Measurements from ENCODE around the gene MVB12B.

Gene MVB12B

GRCh38 chr9:126341902-126342301, 15.3 kb downstream of the MVB12B start:
- H3K27me3 ChIP-seq (replicated peaks; ENCODE audit: control insufficient read depth, insufficient read depth, low read length) = peaks cover 2% of the 10 kb centered on the region
- no peaks in the 10 kb centered on the region for H3K36me3 ChIP-seq (ENCODE audit: control insufficient read depth, insufficient read depth, low read length)
- no peak for TF ChIP-seq CTCF (IDR thresholded peaks at IDR 0.05; ENCODE audit: insufficient read depth, low read length, poor library complexity, severe bottlenecking)
- no peak overlapping the region for H3K4me3 ChIP-seq (replicated peaks; ENCODE audit: low read depth, low read length)
- DNase-seq (ENCODE audit: extremely low read depth, insufficient read length) = no peak

- no peaks in the 10 kb centered on the region for H3K36me3 ChIP-seq (ENCODE audit: control insufficient read depth, insufficient read depth, low read length)
- H3K4me3 ChIP-seq (replicated peaks; ENCODE audit: low read depth, low read length) = no peak overlapping the region
- H3K27me3 ChIP-seq (replicated peaks; ENCODE audit: control insufficient read depth, insufficient read depth, low read length) = peaks cover 2% of the 10 kb centered on the region
- no peak for TF ChIP-seq CTCF (IDR thresholded peaks at IDR 0.05; ENCODE audit: insufficient read depth, low read length, poor library complexity, severe bottlenecking)
- no peak for DNase-seq (ENCODE audit: extremely low read depth, insufficient read length)
These were observed 16.0 kb downstream of the MVB12B start for GRCh38 chr9:126342621-126343031.

- DNase-seq (ENCODE audit: extremely low read depth, insufficient read length) = no peak
These were observed 16.7 kb downstream of the MVB12B start for GRCh38 chr9:126343271-126343700.

GRCh38 chr9:126346031-126346430, 19.4 kb downstream of the MVB12B start:
- peaks cover 2% of the 10 kb centered on the region for H3K27me3 ChIP-seq (replicated peaks; ENCODE audit: control insufficient read depth, insufficient read depth, low read length)
- H3K36me3 ChIP-seq (ENCODE audit: control insufficient read depth, insufficient read depth, low read length) = no peaks in the 10 kb centered on the region
- TF ChIP-seq CTCF (IDR thresholded peaks at IDR 0.05; ENCODE audit: insufficient read depth, low read length, poor library complexity, severe bottlenecking) = no peak
- no peak for DNase-seq (ENCODE audit: extremely low read depth, insufficient read length)
- no peak overlapping the region for H3K4me3 ChIP-seq (replicated peaks; ENCODE audit: low read depth, low read length)

More at GRCh38 chr9:126343271-126343700, 16.7 kb downstream of the MVB12B start:
- no peak overlapping the region for H3K4me3 ChIP-seq (replicated peaks; ENCODE audit: low read depth, low read length)
- no peak for TF ChIP-seq CTCF (IDR thresholded peaks at IDR 0.05; ENCODE audit: insufficient read depth, low read length, poor library complexity, severe bottlenecking)
- H3K36me3 ChIP-seq (ENCODE audit: control insufficient read depth, insufficient read depth, low read length) = no peaks in the 10 kb centered on the region
- peaks cover 2% of the 10 kb centered on the region for H3K27me3 ChIP-seq (replicated peaks; ENCODE audit: control insufficient read depth, insufficient read depth, low read length)

- no peak for TF ChIP-seq CTCF (IDR thresholded peaks at IDR 0.05; ENCODE audit: insufficient read depth, low read length, poor library complexity, severe bottlenecking)
- no peak for DNase-seq (ENCODE audit: extremely low read depth, insufficient read length)
- no peak overlapping the region for H3K4me3 ChIP-seq (replicated peaks; ENCODE audit: low read depth, low read length)
- H3K27me3 ChIP-seq (replicated peaks; ENCODE audit: control insufficient read depth, insufficient read depth, low read length) = peaks cover 2% of the 10 kb centered on the region
- H3K36me3 ChIP-seq (ENCODE audit: control insufficient read depth, insufficient read depth, low read length) = no peaks in the 10 kb centered on the region
These were observed 20.5 kb downstream of the MVB12B start for GRCh38 chr9:126347093-126347492.
